Lower leg skin (tissue), 3 donors: Measurements from ENCODE around the gene METTL8.
"Not testable (repeated sequence)": the region's sequence is repeated elsewhere in the genome, so short reads cannot be mapped to it uniquely, and the experiment has no call there.

ENCODE experiments used
- CTCF ChIP-seq, 3 donors: fragments of 450-650 bp; IDR thresholded peaks; one replicate each; pipeline ENCODE4 v1.5.1; 2016; ENCODE audit warnings: antibody characterized with exemption in 3 of 3, mild to moderate bottlenecking in 3 of 3, moderate library complexity in 2 of 3
- POLR2A ChIP-seq, 2 donors: fragments of 450-650 bp; IDR thresholded peaks; one replicate each; pipeline ENCODE4 v1.6.1; 2016 to 2017; ENCODE audit warnings: antibody characterized with exemption in 2 of 2, mild to moderate bottlenecking in 1 of 2, moderate library complexity in 1 of 2

GRCh38 chr2:171422710-171423495 is 10.9 kb downstream of the METTL8 start:
- not testable (repeated sequence) for TF ChIP-seq POLR2A, CTCF (IDR thresholded peaks at IDR 0.05)
